ENCODE data around the gene SNX27. TPM values are rescaled to one million over a fixed set of nuclear protein-coding genes. Genes with fewer than 3 reads are reported as not detected.
A peak's percentile ranks its signal among the peaks of the same experiment; 100 is the strongest.

SNX27 gene
- total RNA-seq, 1 experiment from 2014 or later = 56.0 TPM

GRCh38 chr1:151611832-151612500, at the start of gene SNX27 (continued):
- TF ChIP-seq, protein P1, sequence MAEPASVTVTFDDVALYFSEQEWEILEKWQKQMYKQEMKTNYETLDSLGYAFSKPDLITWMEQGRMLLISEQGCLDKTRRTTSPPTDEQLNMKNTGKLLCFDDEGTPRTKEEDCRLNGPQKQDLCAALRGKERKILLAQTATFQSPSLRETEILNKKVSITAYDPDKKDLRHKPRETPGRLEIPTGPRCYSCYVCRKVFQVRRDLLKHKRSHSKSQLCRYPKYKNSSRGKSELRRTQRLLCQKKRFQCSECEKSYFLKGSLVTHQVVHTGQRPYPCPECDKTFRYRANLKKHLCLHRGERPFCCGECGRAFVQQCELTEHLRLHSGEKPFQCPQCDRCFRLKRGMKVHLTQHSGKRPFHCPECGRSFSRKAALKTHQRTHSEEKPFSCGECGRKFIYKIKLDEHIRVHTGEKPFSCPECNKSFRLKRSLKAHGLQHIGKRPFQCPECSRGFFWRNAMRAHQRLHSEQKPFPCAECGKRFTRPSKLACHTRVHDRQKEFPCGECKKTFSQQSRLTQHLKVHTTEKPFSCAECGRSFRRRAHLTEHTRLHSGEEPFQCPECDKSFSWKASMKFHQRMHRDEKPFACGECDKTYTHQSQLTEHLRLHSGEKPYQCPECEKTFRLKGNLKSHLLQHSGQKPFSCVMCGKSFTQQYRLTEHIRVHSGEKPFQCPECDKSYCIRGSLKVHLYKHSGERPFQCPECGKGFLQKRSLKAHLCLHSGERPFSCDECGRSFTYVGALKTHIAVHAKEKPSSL (CRISPR knock-in tag; conservative IDR thresholded peaks at IDR 0.05) = no peak
- no peak for TF ChIP-seq JUN (CRISPR knock-in tag; IDR thresholded peaks at IDR 0.05)
- TF ChIP-seq MAX (CRISPR knock-in tag; IDR thresholded peaks at IDR 0.05) = no peak
- TF ChIP-seq, protein P2, sequence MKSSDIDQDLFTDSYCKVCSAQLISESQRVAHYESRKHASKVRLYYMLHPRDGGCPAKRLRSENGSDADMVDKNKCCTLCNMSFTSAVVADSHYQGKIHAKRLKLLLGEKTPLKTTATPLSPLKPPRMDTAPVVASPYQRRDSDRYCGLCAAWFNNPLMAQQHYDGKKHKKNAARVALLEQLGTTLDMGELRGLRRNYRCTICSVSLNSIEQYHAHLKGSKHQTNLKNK (CRISPR knock-in tag; IDR thresholded peaks at IDR 0.05) = no peak
- no peak for TF ChIP-seq PRDM15 (CRISPR knock-in tag; IDR thresholded peaks at IDR 0.05)
- no peak for TF ChIP-seq ZNF138 (CRISPR knock-in tag; conservative IDR thresholded peaks at IDR 0.05)
- TF ChIP-seq, protein P3, sequence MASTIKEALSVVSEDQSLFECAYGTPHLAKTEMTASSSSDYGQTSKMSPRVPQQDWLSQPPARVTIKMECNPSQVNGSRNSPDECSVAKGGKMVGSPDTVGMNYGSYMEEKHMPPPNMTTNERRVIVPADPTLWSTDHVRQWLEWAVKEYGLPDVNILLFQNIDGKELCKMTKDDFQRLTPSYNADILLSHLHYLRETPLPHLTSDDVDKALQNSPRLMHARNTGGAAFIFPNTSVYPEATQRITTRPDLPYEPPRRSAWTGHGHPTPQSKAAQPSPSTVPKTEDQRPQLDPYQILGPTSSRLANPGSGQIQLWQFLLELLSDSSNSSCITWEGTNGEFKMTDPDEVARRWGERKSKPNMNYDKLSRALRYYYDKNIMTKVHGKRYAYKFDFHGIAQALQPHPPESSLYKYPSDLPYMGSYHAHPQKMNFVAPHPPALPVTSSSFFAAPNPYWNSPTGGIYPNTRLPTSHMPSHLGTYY (CRISPR knock-in tag; IDR thresholded peaks at IDR 0.05) = no peak
- peak; percentile 39; the same call in 1 of the 2 replicates for TF ChIP-seq RELA (CRISPR knock-in tag; IDR thresholded peaks at IDR 0.05; ENCODE audit: borderline replicate concordance)
- no peak for TF ChIP-seq ZNF671 (CRISPR knock-in tag; IDR thresholded peaks at IDR 0.05)
- no peak for TF ChIP-seq NFYB (CRISPR knock-in tag; conservative IDR thresholded peaks at IDR 0.05; ENCODE audit: low read depth)
- TF ChIP-seq ZNF396 (CRISPR knock-in tag; IDR thresholded peaks at IDR 0.05; ENCODE audit: borderline replicate concordance) = no peak
- TF ChIP-seq IRF2 (CRISPR knock-in tag; IDR thresholded peaks at IDR 0.05; ENCODE audit: borderline replicate concordance, low read depth) = no peak

DNA sequence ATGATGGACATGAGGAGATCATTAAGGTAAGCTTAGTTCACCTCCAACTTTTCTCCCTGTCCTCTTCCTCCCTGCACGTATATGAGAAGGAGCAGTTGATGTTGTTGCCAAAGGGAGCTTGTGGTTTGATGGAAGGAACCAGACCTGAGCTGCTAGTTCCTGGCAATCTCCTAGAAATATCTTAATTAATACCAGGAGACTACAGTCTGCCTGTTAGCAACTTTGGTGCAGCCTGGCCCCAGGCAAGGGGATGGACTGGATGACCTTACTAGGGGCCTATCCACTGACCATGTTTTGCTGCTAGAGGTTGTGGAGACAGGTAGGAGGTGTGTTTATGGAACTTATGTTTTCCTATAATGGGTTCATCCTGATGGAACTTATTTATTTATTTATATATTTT, 49.2 kb upstream of the SNX27 start:
- POLR2A ChIA-PET = interaction anchor here (0.5 to 1.2 kb wide), 3 partner anchors 22 to 146 kb away, joined by 3 to 5 read pairs (median 4); partner anchors contain the start of gene TUFT1
- CTCF ChIA-PET = interaction anchor here (1.2 kb wide), 1 partner anchor 274 kb away, joined by 3 read pairs; no protein-coding TSS in a partner anchor
- Mint-ChIP-seq H3K27me3 (ENCODE audit: low read depth) (no peaks in the 10 kb centered on the region), H3K27ac (peak overlapping the region; percentile 80; the same call in 1 of the 2 replicates), H3K9me3 (no peaks in the 10 kb centered on the region), H3K4me1 (peaks cover 11% of the 10 kb centered on the region), H3K36me3 (no peaks in the 10 kb centered on the region; the same call in 1 of the 2 replicates), H3K4me3 (no peak overlapping the region)
- DNase-seq (ENCODE audit: low spot score) (no peak), ATAC-seq (no peak)
- TF ChIP-seq ARID4B (CRISPR knock-in tag; IDR thresholded peaks at IDR 0.05; ENCODE audit: borderline replicate concordance) (no peak), FOXJ3 (CRISPR knock-in tag; IDR thresholded peaks at IDR 0.05; ENCODE audit: borderline replicate concordance) (no peak), E2F1 (CRISPR knock-in tag; IDR thresholded peaks at IDR 0.05) (no peak), ETV6 (CRISPR knock-in tag; IDR thresholded peaks at IDR 0.05) (no peak), SP1 (CRISPR knock-in tag; conservative IDR thresholded peaks at IDR 0.05) (no peak)
- TF ChIP-seq, protein P4, sequence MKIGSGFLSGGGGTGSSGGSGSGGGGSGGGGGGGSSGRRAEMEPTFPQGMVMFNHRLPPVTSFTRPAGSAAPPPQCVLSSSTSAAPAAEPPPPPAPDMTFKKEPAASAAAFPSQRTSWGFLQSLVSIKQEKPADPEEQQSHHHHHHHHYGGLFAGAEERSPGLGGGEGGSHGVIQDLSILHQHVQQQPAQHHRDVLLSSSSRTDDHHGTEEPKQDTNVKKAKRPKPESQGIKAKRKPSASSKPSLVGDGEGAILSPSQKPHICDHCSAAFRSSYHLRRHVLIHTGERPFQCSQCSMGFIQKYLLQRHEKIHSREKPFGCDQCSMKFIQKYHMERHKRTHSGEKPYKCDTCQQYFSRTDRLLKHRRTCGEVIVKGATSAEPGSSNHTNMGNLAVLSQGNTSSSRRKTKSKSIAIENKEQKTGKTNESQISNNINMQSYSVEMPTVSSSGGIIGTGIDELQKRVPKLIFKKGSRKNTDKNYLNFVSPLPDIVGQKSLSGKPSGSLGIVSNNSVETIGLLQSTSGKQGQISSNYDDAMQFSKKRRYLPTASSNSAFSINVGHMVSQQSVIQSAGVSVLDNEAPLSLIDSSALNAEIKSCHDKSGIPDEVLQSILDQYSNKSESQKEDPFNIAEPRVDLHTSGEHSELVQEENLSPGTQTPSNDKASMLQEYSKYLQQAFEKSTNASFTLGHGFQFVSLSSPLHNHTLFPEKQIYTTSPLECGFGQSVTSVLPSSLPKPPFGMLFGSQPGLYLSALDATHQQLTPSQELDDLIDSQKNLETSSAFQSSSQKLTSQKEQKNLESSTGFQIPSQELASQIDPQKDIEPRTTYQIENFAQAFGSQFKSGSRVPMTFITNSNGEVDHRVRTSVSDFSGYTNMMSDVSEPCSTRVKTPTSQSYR (CRISPR knock-in tag; IDR thresholded peaks at IDR 0.05) = no peak

Data from WTC11 (cell line).